Loucy (cell line): ENCODE measurements around the gene GULP1.
A peak's percentile ranks its signal among the peaks of the same experiment; 100 is the strongest.

ENCODE experiments used
- H2AFZ ChIP-seq: fragments of 200-600 bp; sonication (generic); 2 replicates; pipeline ENCODE4 v1.6.0; 2016; ENCODE audit warnings: antibody characterized with exemption, mild to moderate bottlenecking, low read length, moderate library complexity
- H3F3A ChIP-seq: fragments of 200-600 bp; 2 replicates; pipeline ENCODE4 v1.6.0; 2016; ENCODE audit warnings: antibody characterized with exemption, low read depth, mild to moderate bottlenecking
- H3K27me3 ChIP-seq: fragments of 200-600 bp; sonication (generic); 2 replicates; pipeline ENCODE4 v1.6.1; 2014; ENCODE audit warnings: low read length, mild to moderate bottlenecking; ENCODE audit not compliant: insufficient read depth, poor library complexity, severe bottlenecking
- H3K36me3 ChIP-seq: fragments of 200-600 bp; sonication (generic); 2 replicates; pipeline ENCODE4 v1.6.1; 2016; ENCODE audit warnings: low read length; ENCODE audit not compliant: insufficient read depth
- H3K4me1 ChIP-seq: fragments of 200-600 bp; sonication (generic); 2 replicates; pipeline ENCODE4 v1.5.1; 2014; ENCODE audit warnings: low read length, mild to moderate bottlenecking; ENCODE audit not compliant: insufficient read depth, poor library complexity, severe bottlenecking
- H3K4me2 ChIP-seq: fragments of 200-600 bp; sonication (generic); 2 replicates; pipeline ENCODE4 v1.6.0; 2014; ENCODE audit warnings: antibody characterized with exemption, low read length, low read depth, mild to moderate bottlenecking; ENCODE audit not compliant: poor library complexity, severe bottlenecking
- H3K4me3 ChIP-seq: fragments of 200-600 bp; sonication (generic); 2 replicates; pipeline ENCODE4 v1.5.1; 2014; ENCODE audit warnings: low read length, mild to moderate bottlenecking, mixed read lengths; ENCODE audit not compliant: poor library complexity, severe bottlenecking
- H3K79me2 ChIP-seq: fragments of 200-600 bp; sonication (generic); 2 replicates; pipeline ENCODE4 v1.6.1; 2014; ENCODE audit warnings: low read length; ENCODE audit not compliant: insufficient read depth
- H3K9ac ChIP-seq: fragments of 200-600 bp; sonication (generic); 2 replicates; pipeline ENCODE4 v1.6.0; 2014; ENCODE audit warnings: mild to moderate bottlenecking, low read depth, low read length, moderate library complexity; ENCODE audit not compliant: poor library complexity, severe bottlenecking
- H3K9me2 ChIP-seq: fragments of 200-600 bp; sonication (generic); replicated peaks from 2 replicates; pipeline ENCODE4 v1.6.1; 2016; ENCODE audit warnings: low read depth, low read length, mixed read lengths
- H3K9me3 ChIP-seq: fragments of 200-600 bp; sonication (generic); 2 replicates; pipeline ENCODE4 v1.6.1; 2014; ENCODE audit warnings: mild to moderate bottlenecking, antibody characterized with exemption, low read length, low read depth; ENCODE audit not compliant: insufficient read depth
- H4K20me1 ChIP-seq: fragments of 200-600 bp; sonication (generic); 2 replicates; pipeline ENCODE4 v1.6.0; 2014; ENCODE audit warnings: antibody characterized with exemption, low read length, mild to moderate bottlenecking; ENCODE audit not compliant: insufficient read depth, poor library complexity, severe bottlenecking
- CTCF ChIP-seq: fragments of 200-600 bp; sonication (generic); conservative IDR thresholded peaks from 2 replicates; pipeline ENCODE4 v1.5.1; 2014; ENCODE audit warnings: mild to moderate bottlenecking, antibody characterized with exemption, low read length
- EZH2phosphoT487 ChIP-seq: fragments of 200-600 bp; IDR thresholded peaks from 2 replicates; pipeline ENCODE4 v1.6.1; 2018; ENCODE audit warnings: antibody characterized with exemption, mild to moderate bottlenecking, moderate library complexity, borderline replicate concordance

Gene GULP1

GRCh38 chr2:188365058-188365641 is 73.5 kb downstream of the GULP1 start:
- Histone ChIP-seq H3K4me2 (no peak overlapping the region), H3K4me1 (no peaks in the 10 kb centered on the region), H3K79me2 (no peaks in the 10 kb centered on the region), H3K9me2 (no peaks in the 10 kb centered on the region), H3K36me3 (no peaks in the 10 kb centered on the region), H4K20me1 (no peaks in the 10 kb centered on the region), H3F3A (no peaks in the 10 kb centered on the region), H3K9ac (no peak overlapping the region), H3K4me3 (no peak overlapping the region), H3K9me3 (no peaks in the 10 kb centered on the region), H2AFZ (no peak overlapping the region), H3K27me3 (no peaks in the 10 kb centered on the region)
- TF ChIP-seq EZH2phosphoT487 (no peak), CTCF (no peak)

GRCh38 chr2:188367164-188367563 is 75.5 kb downstream of the GULP1 start:
- no peaks in the 10 kb centered on the region for H3K79me2 ChIP-seq
- H3K36me3 ChIP-seq = no peaks in the 10 kb centered on the region
- TF ChIP-seq CTCF (no peak), EZH2phosphoT487 (no peak)

GRCh38 chr2:188369365-188369764 is 77.7 kb downstream of the GULP1 start:
- no peak overlapping the region for H3K9ac ChIP-seq
- no peaks in the 10 kb centered on the region for H3K4me1 ChIP-seq
- peak overlapping the region; percentile 20; the same call in 1 of the 2 replicates for H2AFZ ChIP-seq
- no peaks in the 10 kb centered on the region for H3K9me3 ChIP-seq
- no peaks in the 10 kb centered on the region for H3K36me3 ChIP-seq
- no peak for TF ChIP-seq EZH2phosphoT487
- TF ChIP-seq CTCF = peak; percentile 81
- no peaks in the 10 kb centered on the region for H3K79me2 ChIP-seq
- H3F3A ChIP-seq = no peaks in the 10 kb centered on the region
- no peaks in the 10 kb centered on the region for H3K9me2 ChIP-seq
- H3K4me3 ChIP-seq = no peak overlapping the region
- H4K20me1 ChIP-seq = no peaks in the 10 kb centered on the region
- H3K27me3 ChIP-seq = no peaks in the 10 kb centered on the region
- H3K4me2 ChIP-seq = no peak overlapping the region

More at GRCh38 chr2:188367164-188367563, 75.5 kb downstream of the GULP1 start:
- H4K20me1 ChIP-seq = no peaks in the 10 kb centered on the region
- no peaks in the 10 kb centered on the region for H3K4me1 ChIP-seq
- H3K4me3 ChIP-seq = no peak overlapping the region
- H3K9ac ChIP-seq = no peak overlapping the region
- H3K9me2 ChIP-seq = no peaks in the 10 kb centered on the region
- H3K9me3 ChIP-seq = no peaks in the 10 kb centered on the region
- H3K4me2 ChIP-seq = no peak overlapping the region
- no peaks in the 10 kb centered on the region for H3K27me3 ChIP-seq
- no peaks in the 10 kb centered on the region for H3F3A ChIP-seq
- H2AFZ ChIP-seq = no peak overlapping the region
